ENCODE measurements around the gene HAGH.
A peak's percentile ranks its signal among the peaks of the same experiment; 100 is the strongest.

HAGH gene

DNA sequence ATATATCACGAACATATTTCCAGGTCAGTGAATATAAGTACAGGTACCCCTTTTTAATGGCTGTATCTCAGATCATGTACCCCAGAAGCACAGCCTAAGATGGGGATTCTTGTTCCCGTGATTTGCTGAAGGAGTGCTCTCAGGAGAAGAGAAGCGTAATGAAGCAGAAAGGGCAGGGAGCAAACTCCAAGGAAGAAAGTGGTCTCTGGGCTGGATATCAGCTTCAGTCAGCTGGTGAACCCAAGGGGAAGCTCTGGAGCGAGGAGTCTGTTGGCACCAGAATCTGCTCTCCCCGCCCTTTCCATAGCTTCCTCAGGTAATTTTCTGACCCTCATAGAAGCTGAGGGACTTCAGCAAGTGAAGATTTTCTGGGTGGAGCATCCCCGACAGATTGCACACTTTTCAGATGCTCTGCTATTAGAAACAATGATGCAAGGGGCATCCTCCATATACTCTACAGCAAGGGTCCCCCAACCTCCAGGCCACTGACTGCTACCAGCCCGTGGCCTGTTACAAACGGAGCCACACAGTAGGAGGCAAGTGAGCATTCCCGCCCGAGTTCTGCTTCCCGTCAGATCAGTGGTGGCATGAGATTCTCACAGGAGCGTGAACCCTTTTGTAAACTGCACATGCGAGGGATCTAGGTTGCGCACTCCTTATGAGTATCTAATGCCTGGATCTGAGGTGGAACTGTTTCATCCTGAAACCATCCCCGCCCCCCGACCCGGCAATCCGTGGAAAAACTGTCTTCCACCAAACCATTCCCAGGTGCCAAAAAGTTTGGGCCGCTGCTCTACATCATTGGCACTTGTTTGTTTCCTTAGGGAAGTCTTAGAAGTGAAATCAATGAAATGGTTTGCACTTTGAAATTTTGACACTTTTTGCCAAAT lies 4.8 kb upstream of the HAGH start:
- DNase-seq: no peak

DNA sequence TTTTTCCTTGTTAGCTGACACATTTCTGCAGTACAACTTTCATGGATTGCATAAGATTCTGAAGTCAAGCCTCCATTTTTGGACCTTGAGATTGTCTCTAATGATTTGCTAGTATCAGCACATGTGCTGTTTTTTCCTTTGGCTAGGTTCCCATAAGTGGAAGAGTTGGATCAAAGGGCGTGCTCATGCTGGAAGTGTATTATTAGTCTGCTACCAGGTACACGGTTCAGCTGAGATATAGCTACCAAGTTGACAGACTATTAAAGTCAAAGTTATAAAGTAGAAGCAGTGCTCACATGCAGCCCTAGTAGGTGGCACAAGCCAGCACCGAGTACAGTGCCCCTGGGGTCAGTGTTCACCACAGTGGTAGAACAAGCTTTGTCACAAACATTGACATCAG lies 3.6 kb upstream of the HAGH start:
- DNase-seq: no peak

DNA sequence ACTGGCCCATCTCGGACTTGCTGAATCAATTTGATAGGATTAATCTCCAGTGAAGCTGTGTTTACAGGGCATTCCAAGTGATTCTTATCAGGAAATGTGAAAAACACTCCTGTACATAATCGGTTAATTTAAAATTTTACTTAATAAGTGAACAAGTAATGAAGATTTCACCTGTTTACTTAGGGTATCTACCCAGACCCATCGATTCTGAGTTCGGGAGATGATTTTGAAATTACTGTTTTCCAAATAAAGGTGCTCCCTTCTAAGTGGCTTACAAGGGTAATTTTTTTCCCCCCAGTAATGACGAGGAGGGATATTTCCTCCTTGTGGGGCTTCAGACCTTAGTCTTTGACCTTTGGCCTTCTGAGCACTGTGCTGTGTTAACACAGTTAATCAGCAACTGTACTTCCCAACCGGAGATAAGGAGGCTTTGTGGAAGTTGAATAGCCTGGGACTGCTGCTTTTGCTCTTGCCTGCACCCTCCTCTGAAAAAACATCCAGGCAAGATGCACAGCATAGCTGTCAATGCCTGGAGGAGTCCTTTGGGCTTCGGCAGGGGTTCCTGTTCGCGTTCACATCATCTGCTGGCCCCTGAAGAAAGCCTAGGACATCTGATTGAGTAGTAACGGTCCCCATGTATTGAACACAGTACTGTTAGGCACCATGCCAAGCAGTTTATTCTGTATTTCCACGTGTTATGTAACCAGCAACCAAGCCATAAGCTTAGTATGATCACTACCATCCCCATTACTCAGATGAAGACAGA lies 2.2 kb upstream of the HAGH start:
- no peak for DNase-seq

DNA sequence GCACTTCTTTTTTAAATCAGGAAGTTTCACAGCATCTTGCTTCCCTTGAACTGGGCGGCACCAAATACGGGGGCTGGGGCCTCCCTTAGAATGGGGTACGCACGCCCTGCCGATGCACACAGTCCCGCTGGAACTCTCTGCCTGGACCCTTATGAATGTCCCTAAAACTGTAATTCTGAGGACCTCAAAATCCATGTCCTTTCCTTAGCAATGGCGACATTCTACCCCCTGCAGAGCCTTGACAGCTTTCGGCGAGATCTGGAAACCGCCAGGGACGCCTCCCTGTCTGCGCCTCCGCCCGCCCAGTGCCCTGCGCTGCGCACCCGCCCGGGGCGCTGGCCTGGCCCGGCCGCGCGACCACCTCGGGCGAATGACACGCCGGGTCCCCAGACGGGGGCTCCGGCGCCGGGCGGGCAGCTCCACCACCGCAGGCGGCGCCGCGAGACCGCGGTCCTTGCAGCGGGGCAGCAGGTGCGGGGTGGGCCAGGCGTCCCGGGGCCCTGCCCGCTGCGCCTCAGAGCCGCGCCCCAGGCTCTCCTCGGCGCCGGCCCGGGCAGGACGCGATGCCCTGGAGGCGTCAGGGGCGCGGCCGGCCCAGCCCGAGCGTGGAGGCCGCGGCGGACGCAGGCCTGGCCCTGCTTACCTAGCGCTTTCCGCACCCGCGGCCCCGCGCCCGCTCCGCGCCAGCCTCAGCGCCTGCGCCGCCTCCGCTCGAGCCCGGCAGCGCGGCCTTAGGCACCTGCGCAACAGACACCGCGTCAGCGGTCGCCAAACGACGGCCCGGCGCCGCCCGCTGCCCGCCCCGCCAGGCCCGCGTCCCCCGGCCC lies 548 bp downstream of the HAGH start:
- peak; percentile 57 for DNase-seq

DNA sequence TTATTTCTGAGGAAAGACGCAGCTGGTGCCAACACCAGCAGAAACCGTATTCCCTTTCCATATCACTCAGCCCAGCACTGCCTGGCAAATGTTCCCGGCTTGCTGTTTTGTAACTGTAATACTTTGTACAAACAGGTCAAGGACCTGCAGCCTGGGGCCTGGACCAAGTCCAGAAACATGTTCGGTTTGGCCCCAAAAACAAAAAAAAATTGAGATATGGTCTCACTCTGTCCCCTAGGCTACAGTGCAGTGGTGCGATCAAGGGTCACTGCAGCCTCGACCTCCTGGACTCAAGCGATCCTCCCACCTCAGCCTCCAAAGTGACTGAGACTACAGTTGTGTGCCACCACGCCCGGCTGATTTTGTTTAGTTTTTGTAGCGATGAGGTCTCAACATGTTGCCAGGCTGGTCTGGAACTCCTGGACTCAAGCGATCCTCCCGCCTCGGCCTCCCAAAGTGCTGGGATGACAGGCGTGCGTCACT lies 1.2 kb downstream of the HAGH start:
- DNase-seq: no peak

DNA sequence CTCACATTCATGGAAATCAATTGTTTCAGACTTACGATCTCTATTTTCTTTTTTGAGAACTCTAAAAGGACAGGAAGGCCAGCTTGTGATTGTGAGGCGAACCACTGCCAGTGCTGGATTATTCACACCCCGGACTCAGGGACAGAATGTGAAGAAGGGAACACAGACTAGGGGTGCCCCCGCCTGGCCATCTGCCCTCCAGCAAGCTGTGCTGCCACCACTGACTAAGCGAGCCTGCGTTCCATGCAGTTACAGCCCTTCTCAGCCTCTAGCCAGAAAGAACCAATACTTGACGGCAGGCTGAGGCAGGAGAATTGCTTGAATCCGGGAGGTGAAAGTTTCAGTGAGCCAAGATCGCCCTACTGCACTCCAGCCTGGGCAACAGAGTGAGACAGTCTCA lies 2.8 kb downstream of the HAGH start:
- no peak for DNase-seq

DNA sequence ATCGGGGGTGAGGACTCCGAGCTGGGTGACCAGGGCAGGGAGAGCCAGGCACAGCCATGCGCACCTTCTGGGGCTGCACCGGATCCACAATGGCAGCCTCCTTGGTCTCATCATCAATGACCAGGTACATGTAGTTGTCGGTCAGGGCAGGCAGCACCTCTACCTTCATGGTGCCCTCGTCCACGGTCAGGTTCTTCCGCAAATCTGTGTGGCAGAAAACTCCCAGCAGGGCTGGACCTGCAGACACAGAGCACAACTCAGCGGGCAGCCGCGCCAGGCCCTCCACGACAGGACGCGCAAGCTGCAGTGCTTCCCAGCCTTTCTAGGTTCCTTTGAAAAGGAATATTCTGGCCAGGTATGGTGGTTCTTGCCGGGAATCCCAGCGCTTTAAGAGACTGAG lies 3.8 kb downstream of the HAGH start:
- no peak for DNase-seq

DNA sequence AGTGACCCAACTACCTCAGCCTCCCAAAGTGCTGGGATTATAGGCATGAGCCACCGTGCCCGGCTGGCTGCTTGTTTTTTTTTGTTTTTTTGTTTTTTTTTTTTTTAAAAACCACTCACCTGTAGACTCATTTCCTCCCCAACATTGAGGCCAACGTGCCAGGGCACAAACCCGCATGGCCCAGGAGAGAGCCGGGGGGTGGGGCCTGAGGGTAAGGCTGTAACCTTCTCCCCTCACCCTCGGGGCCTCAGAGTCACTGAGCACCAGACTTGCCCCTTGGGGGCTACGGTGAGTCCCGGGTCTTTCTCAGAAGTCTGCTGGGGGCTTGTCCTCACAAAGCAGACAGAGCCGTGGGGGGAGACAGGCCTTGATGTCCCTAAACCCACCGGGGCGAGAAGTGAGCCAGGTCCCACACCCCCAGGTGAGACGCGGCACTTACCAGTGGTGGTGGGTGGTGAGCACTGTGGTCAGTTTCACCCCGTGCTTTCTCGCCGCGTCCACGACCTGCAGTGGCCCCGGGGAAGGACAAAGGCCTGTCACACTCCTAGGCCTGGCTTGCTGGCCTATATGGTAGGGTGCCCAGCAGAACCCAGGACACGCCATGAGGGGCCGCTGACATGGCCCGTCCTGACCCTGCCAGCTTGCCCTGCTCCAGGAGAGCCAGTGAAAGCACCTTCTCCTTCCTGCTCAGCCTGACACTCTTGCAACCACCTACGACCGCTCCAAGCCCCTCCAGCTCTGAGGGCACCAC lies 4.6 kb downstream of the HAGH start:
- DNase-seq: no peak

DNA sequence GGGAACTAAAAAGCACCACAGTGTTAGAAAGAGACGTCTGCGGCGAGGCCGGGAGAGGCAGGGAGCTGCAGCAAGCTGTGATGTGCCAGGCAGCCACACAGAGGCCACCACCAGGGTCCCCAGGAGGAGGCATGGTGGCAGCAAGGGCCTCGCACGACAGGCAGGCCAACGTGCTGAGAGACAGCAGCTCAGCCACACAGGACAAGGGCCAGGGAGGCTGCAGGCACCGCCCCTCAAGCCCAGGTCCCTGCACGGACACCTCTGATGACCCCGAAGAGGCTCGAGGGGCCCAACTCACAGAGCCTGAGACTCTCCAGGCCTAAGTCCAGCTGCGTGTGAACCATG lies 5.7 kb downstream of the HAGH start:
- DNase-seq: no peak

DNA sequence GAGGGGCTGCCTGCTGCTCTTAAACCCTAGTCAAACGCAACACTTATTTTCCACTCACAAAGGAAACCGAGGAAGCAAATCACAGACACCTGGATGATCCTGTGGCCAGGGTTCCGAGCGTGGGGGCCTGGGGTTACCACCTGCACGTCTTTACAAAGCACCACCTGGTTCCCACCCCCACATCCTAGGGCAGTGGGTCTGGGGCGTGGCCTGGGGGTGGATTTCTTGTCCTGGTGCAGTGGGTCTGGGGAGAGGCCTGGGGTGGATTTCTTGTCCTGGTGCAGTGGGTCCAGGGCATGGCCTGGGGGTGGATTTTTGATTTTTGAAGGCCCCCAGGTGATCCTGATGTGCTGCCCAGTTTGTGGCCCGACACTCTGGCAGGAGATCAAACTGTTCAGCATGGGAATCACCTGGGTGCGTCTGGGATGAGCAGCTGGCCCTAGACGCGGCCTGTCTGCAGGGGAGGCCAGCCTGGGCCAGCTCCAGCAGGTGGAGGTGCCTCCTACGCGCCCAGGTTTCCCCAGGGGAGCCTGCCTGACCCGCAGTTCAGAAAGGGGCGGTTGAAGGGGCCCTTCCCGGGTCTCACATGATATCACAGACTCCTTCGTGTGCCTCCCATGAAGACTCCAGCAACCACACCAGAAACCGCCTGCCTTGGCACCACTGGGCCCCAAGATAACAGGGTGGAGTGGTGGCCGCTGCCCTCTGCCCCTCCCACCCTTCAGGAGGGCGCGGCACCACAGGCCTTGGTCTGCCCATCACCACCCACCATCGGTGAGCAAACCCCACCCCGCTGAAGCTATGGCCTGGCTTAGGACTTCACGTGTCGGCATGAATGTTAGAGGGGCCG lies 6.3 kb downstream of the HAGH start:
- no peak for DNase-seq

DNA sequence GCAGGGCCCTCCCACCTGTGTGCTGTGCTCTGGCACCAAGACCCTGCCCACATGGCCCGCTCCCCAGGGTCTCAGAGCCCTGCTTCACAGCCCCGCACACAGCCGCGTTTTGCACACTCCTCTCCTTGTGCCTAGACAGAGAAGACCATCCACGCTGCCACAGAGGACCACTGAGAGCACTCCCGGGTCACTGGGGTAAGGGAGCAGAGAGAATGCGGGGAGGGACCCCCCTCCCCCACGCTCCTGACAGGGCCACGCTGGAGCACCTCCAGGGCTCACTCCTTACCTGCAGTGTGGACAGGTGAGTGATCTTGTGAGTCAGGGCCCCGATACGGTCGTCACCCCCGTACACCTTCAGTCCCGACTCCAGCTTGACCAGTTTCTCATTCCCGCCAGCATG lies 7.0 kb downstream of the HAGH start:
- DNase-seq: no peak

DNA sequence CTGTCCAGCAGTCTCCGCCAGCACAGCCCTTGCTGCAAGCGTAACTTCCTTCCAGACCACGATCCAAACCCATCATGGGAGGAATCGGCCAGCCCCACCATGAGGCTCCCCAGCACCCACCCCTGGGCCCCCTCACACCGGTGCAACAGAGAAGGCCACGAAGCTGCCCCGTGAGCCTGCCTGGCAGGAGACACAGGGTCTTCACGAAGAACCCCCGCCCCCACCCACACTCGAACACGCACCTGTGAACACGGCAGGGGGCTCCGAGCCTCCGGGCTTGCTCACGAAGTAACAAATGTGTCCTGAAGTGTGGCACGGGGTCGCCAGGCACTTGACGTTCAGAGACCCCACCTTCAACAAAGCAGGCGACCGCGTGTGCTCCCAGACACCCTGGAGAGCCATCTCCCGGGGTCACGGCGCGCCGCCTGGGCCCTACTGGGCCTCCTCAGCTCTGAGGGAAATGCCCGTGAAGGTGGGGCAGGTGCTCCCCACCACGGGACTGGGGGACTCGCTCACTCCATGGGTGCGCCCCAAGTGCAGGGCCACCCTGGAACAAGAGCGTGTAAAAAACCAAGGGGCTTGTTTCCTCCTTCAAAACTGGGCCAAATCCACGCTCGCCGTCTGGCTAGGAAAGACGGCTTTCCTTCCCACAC lies 7.6 kb downstream of the HAGH start:
- DNase-seq: no peak

DNA sequence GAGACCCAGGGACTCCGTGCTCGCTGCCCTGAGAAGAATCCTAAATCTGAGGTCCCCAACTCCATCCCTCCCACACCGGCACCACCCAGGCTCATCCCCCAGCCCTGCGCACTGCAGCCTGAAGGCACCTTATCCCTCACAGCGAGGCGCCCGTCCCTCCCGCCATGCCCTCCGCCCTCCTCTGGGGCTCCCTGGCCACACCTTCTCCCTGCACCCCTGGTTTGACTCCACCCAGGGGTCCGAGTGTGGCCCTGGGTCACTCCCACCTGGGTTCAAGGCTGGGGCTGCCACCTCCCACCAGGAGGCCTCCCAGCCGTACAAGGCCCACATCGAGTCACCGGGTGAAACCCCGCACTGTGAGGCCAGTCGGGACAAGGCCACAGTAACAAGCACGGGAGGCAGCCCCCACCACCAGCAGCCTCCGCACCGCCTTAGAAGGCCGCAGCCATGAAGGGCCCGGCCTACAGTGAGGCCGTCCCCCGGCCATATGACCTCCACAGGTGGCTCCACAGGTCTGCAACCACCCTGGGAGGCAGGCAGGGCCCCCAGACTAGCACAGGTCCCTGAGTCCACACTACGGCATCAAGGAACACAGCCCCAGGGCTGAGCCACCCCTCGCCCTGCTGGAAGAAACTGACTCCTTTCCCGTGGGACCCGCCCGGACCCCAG lies 8.3 kb downstream of the HAGH start:
- no peak for DNase-seq

DNA sequence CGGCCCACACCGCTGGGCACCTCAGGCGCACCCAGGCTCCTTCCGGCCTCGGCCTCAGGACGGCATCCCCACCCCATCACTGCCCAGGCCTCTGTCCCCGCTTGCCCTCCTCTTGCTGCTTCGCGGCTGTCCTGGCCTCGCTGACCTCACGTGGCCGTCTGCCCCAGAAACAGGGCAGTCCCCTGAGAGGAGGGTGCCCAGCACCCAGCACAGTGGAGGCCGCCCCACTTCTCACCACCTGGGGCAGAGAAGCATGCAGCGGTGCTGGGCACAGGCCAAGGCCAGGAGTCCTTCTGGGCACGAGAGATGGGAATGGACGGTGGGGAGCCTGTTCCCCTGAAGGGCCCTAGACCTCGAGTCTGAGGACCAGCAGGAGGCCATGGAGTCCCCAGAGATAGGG lies 8.9 kb downstream of the HAGH start:
- no peak for DNase-seq

DNA sequence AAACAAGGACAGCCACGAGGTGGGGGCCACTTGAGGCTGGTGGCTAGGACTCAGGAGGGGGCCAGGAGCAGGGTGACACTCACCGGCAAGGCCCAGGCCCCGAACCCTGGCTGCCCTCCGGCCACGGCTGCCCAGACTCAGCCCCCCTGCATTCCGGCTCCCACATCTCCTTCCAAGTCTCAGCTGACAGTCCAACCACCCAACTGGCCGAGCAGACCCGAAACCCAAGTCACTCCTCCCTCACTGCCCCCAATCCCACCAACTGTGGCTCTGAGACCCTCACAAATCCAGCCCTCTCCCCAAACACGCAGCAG lies 9.4 kb downstream of the HAGH start:
- no peak for DNase-seq

DNA sequence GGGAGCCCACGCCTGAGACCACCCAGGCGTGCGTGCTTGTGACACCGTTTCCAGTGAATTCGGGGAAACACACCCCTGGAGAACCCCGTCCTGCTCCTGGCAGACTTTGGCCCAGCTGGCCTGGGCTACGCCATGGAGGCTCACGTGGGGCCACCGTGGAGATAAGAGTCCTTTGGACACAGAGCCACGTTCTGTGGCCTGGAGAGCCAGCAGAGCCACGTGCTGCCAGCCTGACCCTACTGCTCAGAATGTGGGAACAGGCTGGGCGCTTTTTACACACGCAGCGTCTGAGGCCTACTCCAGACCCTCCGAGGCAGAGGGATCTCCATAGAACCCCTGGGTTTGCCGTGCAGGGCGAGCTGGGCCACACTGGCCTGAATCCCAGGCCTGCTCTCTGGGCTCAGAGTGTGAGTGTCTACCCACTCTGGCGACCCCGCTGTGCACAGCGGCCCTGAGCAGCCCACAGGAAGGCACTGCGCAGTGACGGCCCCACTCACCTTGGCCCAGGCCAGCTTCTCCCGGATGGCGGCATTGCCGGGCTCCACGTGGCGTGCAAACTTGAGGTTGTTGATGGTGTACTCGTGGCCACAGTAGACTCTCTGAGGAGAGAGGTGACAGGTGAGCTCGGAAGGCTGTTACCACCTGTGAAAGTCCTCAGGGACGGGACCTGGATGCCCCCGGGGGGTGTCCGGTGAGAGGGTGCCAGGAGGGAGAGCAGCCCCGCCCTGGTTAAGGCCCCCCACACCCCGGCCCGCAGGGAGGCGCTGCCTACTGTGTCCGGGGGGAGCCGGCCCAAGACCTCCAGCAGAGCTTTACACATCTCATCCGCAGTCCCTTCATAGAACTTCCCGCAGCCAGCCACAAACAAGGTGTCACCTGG lies 10.0 kb downstream of the HAGH start:
- DNase-seq: no peak

DNA sequence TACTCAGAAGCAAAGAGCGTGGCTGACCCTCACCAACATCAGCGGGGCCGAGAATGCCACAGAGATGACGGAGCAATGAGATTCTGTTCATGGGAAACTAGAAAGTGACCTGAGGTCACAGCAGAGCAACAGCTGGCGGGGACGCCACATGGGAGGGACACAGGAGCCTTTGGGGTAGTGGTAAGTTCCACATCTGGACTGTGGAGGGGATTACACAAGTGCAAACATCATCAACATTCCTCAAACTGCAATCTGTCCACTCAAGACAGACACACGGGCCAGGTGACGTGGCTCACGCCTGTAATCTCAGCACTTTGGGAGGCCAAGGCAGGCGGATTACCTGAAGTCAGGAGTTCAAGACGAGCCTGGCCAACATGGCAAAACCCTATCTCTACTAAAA lies 11.2 kb downstream of the HAGH start:
- no peak for DNase-seq

DNA sequence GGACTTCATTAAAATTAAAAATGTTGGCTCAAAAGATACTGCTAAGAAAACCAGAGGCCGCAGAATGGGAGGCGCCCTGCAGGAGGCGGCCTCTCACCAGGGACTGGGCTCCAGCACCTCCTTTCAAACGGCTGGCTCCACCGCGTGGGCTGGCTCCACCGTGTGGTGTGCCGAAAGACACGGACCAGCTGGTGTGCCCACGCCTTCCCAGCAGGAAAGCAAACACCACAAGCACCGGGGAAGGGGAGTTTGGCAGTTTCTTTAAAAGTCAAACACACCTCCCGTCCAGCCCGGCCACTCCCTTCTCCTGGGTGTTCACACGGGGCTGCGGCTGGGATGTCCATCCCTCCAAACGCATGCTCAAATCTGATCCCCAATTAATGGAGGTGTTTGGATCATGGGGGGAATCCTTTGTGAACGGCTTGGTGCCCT lies 13.9 kb downstream of the HAGH start:
- peak; percentile 26 for DNase-seq

DNA sequence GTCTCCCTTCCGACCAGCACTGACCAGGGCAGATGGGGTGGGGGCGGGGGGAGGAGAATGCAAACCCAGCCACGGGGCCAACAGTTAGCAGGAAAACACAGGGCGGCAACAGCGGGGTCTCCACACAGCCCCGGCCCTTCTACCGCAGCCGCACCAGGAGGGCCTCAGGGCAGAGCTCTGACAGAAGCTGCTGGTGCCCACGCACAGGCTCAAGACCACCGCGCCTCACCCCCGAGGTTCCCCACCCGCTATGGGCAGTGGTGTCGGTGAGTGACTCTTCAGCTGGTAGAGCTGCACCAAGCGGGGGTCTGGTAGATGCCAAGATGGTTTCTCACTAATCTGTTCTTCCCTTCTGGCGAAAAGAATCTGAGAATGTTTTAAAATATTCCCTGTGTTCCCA lies 16.1 kb downstream of the HAGH start:
- DNase-seq: no peak

DNA sequence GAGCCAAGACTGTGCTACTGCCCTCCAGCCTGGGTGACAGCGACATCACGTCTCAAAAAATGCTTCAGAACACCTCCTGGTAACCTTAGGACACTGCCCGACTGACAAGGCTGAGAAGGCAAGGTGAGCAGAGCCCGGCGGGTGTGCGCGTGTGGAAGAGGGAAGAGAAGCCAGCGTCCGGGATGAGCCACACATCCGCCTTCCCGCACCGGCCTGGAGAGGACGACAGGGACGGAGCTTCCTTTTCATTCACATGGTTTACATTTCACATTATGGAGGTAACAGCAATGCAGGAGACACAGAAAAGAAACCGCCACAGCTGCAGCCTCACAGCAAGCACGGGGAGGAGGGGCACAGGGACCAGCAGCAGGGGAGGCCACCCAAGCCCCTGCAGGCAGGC lies 16.5 kb downstream of the HAGH start:
- no peak for DNase-seq
